K562 (cell line): ENCODE measurements around the gene CELA3B. TPM values are rescaled to one million over a fixed set of nuclear protein-coding genes. Genes with fewer than 3 reads are reported as not detected.

Source experiments
- CUX1 ChIP-seq: fragments of 200-800 bp; sonication (Bioruptor generic); IDR thresholded peaks from 2 replicates; pipeline ENCODE4 v1.6.1; 2016; ENCODE audit warnings: missing genetic modification characterization, missing compliant biosample characterization
- OTX1 ChIP-seq: fragments of 450-650 bp; formaldehyde crosslinking; IDR thresholded peaks from 2 replicates; pipeline ENCODE4 v1.4.0; 2022; ENCODE audit warnings: mild to moderate bottlenecking
- PBX2 ChIP-seq, 2 experiments: IDR thresholded peaks in 1 of 2; conservative IDR thresholded peaks in 1 of 2; 2 replicates each; pipeline ENCODE4 v1.6.1; 2016; ENCODE audit warnings: low read depth in 2 of 2, mild to moderate bottlenecking in 1 of 2, missing compliant biosample characterization in 1 of 2, missing genetic modification characterization in 1 of 2, moderate library complexity in 1 of 2
- STAG1 ChIP-seq: sonication (generic); formaldehyde crosslinking; IDR thresholded peaks from 2 replicates; pipeline ENCODE4 v1.5.0; 2020; ENCODE audit warnings: missing genetic modification reagents, borderline replicate concordance
- WHSC1 ChIP-seq: IDR thresholded peaks from one replicate; pipeline ENCODE4 v1.6.1; 2012; ENCODE audit warnings: low read length, control low read depth, inconsistent platforms
- ZNF512 ChIP-seq: IDR thresholded peaks from 2 replicates; pipeline ENCODE4 v1.6.1; 2016; ENCODE audit warnings: missing genetic modification characterization, missing compliant biosample characterization
- ZNF609 ChIP-seq: sonication (generic); formaldehyde crosslinking; IDR thresholded peaks from 2 replicates; pipeline ENCODE4 v1.8.1; 2023; ENCODE audit warnings: missing genetic modification reagents, mild to moderate bottlenecking, borderline replicate concordance
- polyA plus RNA-seq, 8 experiments: library from polyadenylated mRNA; depleted of rRNA in 4 of 8; stranded (reverse) in 5 of 8; unstranded in 3 of 8; fragments of >200 nt; fragmentation: Nextera tagmentation in 2 of 8; fragmentation: Illumina TruSeq in 1 of 8; extraction: Ambion mirVana in 2 of 8; extraction: Trizol in 1 of 8; gene quantifications; 2 replicates each; pipeline versions ENCODE4 v1.2.1 to v1.2.3, GENCODE V29; 2011 to 2014; ENCODE audit warnings: inconsistent platforms in 1 of 8, missing spikeins in 1 of 8
- total RNA-seq, 7 experiments: library from RNA; depleted of rRNA in 6 of 7; stranded (reverse); fragments of >200 nt in 6 of 7; fragmentation: Illumina TruSeq in 2 of 7; extraction: Trizol in 2 of 7; gene quantifications; 2 replicates each; pipeline versions ENCODE4 v1.2.1 to v1.2.3, GENCODE V29; 2011 to 2021; ENCODE audit warnings: low replicate concordance in 1 of 7

The CELA3B gene
- total and polyA plus RNA-seq, 9 of the 15 experiments (the other 6 are each of a cell fraction or from before 2014, with no cell fraction given) = 3.1 TPM; not detected in 8

GRCh38 chr1:22024485-22025367 is 47.9 kb downstream of the CELA3B start (continued):
- TF ChIP-seq ZNF609 (peak; percentile 80; the same call in 1 of the 2 replicates), PBX2 (CRISPR knock-in tag; IDR thresholded peaks at IDR 0.05; ENCODE audit: low read depth) (no peak), PBX2 (tag; conservative IDR thresholded peaks at IDR 0.05; ENCODE audit: low read depth) (peak; percentile 42), STAG1 (CRISPR knock-in tag) (no peak), CUX1 (CRISPR knock-in tag) (no peak), WHSC1 (no peak), ZNF512 (no peak), OTX1 (CRISPR knock-in tag) (no peak)
